Gastrocnemius medialis (tissue), 4 donors: Measurements from ENCODE around the gene MEG3.

Source experiments
- POLR2A ChIP-seq, 2 donors: fragments of 450-650 bp; IDR thresholded peaks; one replicate each; pipeline ENCODE4 v1.6.1; 2017; ENCODE audit warnings: antibody characterized with exemption in 2 of 2, mild to moderate bottlenecking in 2 of 2, moderate library complexity in 2 of 2
- TF ChIP-seq, protein P1 (sequence below), 5 experiments: fragments of 450-650 bp in 3 of 5; fragments of 200-600 bp in 2 of 5; sonication (generic) in 2 of 5; IDR thresholded peaks in 4 of 5; conservative IDR thresholded peaks in 1 of 5; 1 replicate in 4 of 5; 2 replicates in 1 of 5; pipeline ENCODE4 v1.5.1; 2016 to 2019; ENCODE audit warnings: antibody characterized with exemption in 5 of 5, mild to moderate bottlenecking in 3 of 5, moderate library complexity in 3 of 5

DNA sequence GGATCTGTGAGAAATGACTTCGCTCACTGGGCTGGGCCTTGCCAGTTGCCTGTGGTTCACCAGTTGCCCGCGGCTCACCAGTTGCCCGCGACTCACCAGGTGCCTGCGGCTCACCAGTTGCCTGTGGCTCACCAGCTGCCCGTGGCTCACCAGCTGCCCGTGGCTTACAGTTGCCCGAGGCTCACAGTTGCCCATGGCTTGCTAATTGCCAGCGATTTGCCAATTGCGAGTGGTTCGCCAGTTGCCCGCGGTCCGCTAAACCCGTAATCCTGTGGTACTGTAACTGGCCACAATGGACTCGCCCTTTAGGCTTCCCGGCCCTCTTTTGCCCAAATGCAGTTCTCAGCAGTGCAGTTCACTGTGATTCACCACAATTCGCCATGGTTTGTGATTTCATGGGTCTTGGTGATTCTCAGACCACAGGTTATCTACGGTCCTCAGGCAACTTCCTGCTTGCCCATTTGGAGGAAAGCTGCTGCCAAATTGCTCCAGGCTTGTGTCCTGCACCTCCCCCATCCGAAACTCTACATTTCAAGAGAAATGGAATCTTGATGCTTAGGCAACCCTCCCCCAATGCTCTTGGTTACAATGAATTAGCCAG lies 15.0 kb upstream of the MEG3 start:
- TF ChIP-seq, protein P1, sequence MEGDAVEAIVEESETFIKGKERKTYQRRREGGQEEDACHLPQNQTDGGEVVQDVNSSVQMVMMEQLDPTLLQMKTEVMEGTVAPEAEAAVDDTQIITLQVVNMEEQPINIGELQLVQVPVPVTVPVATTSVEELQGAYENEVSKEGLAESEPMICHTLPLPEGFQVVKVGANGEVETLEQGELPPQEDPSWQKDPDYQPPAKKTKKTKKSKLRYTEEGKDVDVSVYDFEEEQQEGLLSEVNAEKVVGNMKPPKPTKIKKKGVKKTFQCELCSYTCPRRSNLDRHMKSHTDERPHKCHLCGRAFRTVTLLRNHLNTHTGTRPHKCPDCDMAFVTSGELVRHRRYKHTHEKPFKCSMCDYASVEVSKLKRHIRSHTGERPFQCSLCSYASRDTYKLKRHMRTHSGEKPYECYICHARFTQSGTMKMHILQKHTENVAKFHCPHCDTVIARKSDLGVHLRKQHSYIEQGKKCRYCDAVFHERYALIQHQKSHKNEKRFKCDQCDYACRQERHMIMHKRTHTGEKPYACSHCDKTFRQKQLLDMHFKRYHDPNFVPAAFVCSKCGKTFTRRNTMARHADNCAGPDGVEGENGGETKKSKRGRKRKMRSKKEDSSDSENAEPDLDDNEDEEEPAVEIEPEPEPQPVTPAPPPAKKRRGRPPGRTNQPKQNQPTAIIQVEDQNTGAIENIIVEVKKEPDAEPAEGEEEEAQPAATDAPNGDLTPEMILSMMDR (IDR thresholded peaks at IDR 0.05 in 4 of 5, conservative IDR thresholded peaks at IDR 0.05 in 1 of 5), result no peak
- no peak for TF ChIP-seq POLR2A (IDR thresholded peaks at IDR 0.05)
